SH-SY5Y (cell line): Measurements from ENCODE around the gene SLC22A13.

ENCODE experiments used
- GATA2 ChIP-seq: IDR thresholded peaks from 2 replicates; pipeline ENCODE4 v1.6.1; 2011; ENCODE audit warnings: mild to moderate bottlenecking, low read depth, low read length
- GATA3 ChIP-seq: IDR thresholded peaks from 2 replicates; pipeline ENCODE4 v1.6.1; 2011; ENCODE audit warnings: low read depth, mild to moderate bottlenecking, low read length, moderate library complexity

DNA sequence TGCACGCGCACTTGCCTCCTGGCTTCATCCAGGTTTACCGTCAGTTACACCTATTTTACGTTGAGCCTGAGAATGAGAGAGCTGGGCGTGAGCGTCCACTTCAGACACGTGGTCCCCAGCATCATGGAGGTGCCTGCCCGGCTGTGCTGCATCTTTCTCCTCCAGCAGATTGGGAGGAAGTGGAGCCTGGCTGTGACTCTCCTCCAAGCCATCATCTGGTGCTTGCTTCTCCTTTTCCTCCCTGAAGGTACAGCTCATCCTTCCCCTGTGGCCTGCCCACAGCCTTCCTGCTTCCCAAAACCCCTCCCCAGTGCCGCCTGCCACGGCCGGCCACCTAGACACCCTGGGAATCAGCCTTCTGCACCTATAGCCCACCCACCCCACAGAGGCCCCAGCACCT lies 48.1 kb downstream of the SLC22A13 start:
- no peak for TF ChIP-seq GATA2
- no peak for TF ChIP-seq GATA3
